ENCODE results near the gene GID4.
"Not testable (repeated sequence)": the region's sequence is repeated elsewhere in the genome, so short reads cannot be mapped to it uniquely, and the experiment has no call there.

GID4 gene

DNA sequence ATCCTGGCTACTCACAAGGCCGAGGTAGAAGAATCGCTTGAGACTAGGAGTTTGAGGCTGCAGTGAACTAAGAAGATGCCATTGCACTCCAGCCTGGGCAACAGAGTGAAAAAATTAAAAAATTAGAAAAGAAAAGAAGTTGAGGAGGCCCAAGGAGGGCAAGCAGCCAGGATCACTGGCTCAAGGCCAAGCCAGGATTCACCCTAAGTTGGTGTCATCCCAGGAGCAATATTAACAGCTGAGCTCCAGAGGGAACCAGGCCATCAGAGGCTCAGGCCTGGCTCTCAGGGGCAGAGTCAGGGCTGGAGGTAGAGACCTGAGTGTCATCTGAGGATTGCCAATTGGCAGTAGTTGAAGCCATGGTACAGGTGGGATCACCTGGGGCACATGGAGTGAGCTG is 45.8 kb upstream of the GID4 start:
- Histone ChIP-seq H3K9ac (ENCODE audit: low read depth, low read length) (no peak overlapping the region), H3K27me3 (ENCODE audit: insufficient read depth, low read length, poor library complexity) (no peaks in the 10 kb centered on the region), H3K4me1 (ENCODE audit: insufficient read depth, low read length) (no peaks in the 10 kb centered on the region), H3K27ac (ENCODE audit: low read length) (no peak overlapping the region), H4K20me1 (ENCODE audit: insufficient read depth, low read length) (no peaks in the 10 kb centered on the region), H3K4me2 (ENCODE audit: insufficient read depth, low read length) (no peak overlapping the region), H3K36me3 (ENCODE audit: insufficient read depth, low read length) (no peaks in the 10 kb centered on the region), H2AFZ (ENCODE audit: low read depth, low read length) (no peak overlapping the region), H3K79me2 (ENCODE audit: insufficient read depth, low read length) (no peaks in the 10 kb centered on the region), H3K9me3 (ENCODE audit: insufficient read depth, low read length, severe bottlenecking) (no peaks in the 10 kb centered on the region), H3K4me3 (ENCODE audit: low read depth in 1 of 2, low read length in 2 of 2) (no peak overlapping the region)
- DNase-seq (no peak), ATAC-seq (ENCODE audit: insufficient read depth, low read depth) (no peak)
- TF ChIP-seq, protein P1, sequence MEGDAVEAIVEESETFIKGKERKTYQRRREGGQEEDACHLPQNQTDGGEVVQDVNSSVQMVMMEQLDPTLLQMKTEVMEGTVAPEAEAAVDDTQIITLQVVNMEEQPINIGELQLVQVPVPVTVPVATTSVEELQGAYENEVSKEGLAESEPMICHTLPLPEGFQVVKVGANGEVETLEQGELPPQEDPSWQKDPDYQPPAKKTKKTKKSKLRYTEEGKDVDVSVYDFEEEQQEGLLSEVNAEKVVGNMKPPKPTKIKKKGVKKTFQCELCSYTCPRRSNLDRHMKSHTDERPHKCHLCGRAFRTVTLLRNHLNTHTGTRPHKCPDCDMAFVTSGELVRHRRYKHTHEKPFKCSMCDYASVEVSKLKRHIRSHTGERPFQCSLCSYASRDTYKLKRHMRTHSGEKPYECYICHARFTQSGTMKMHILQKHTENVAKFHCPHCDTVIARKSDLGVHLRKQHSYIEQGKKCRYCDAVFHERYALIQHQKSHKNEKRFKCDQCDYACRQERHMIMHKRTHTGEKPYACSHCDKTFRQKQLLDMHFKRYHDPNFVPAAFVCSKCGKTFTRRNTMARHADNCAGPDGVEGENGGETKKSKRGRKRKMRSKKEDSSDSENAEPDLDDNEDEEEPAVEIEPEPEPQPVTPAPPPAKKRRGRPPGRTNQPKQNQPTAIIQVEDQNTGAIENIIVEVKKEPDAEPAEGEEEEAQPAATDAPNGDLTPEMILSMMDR (IDR thresholded peaks at IDR 0.05; ENCODE audit: borderline replicate concordance, extremely low read depth, low read length, poor library complexity, severe bottlenecking) = no peak
- TF ChIP-seq EZH2 (IDR thresholded peaks at IDR 0.05; ENCODE audit: borderline replicate concordance, low read depth, low read length, severe bottlenecking) = no peak

DNA sequence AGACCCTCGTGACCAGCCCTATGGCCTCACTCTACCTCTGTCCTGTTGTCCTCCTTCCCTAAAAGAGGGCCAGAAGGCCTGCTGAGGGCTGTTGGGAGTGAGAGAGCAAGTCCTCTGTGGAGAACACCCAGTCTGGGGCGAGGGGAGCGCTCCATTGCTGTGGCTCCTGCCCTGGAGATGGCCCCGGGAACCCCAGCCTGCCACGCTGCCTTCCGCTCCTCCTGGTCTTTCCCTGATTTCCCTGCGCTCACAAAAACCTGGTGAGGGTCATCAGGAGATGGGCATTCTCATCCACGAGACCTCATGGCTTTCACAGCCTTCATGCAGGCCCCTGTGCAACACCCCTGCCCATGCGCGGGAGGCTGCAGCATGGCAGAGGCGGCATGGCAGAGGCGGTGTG is 45.4 kb upstream of the GID4 start:
- H3K27ac ChIP-seq (ENCODE audit: low read length) = no peak overlapping the region
- H3K9ac ChIP-seq (ENCODE audit: low read depth, low read length) = no peak overlapping the region
- no peaks in the 10 kb centered on the region for H4K20me1 ChIP-seq (ENCODE audit: insufficient read depth, low read length)
- H3K36me3 ChIP-seq (ENCODE audit: insufficient read depth, low read length) = no peaks in the 10 kb centered on the region
- H2AFZ ChIP-seq (ENCODE audit: low read depth, low read length) = no peak overlapping the region
- no peaks in the 10 kb centered on the region for H3K9me3 ChIP-seq (ENCODE audit: insufficient read depth, low read length, severe bottlenecking)
- ATAC-seq (ENCODE audit: insufficient read depth, low read depth) = no peak
- H3K79me2 ChIP-seq (ENCODE audit: insufficient read depth, low read length) = no peaks in the 10 kb centered on the region
- no peak overlapping the region for H3K4me3 ChIP-seq (ENCODE audit: low read depth in 1 of 2, low read length in 2 of 2)
- DNase-seq = no peak
- H3K27me3 ChIP-seq (ENCODE audit: insufficient read depth, low read length, poor library complexity) = no peaks in the 10 kb centered on the region
- H3K4me1 ChIP-seq (ENCODE audit: insufficient read depth, low read length) = no peaks in the 10 kb centered on the region
- no peak for TF ChIP-seq EZH2 (IDR thresholded peaks at IDR 0.05; ENCODE audit: borderline replicate concordance, low read depth, low read length, severe bottlenecking)
- TF ChIP-seq, protein P1 (IDR thresholded peaks at IDR 0.05; ENCODE audit: borderline replicate concordance, extremely low read depth, low read length, poor library complexity, severe bottlenecking) = no peak
- no peak overlapping the region for H3K4me2 ChIP-seq (ENCODE audit: insufficient read depth, low read length)

DNA sequence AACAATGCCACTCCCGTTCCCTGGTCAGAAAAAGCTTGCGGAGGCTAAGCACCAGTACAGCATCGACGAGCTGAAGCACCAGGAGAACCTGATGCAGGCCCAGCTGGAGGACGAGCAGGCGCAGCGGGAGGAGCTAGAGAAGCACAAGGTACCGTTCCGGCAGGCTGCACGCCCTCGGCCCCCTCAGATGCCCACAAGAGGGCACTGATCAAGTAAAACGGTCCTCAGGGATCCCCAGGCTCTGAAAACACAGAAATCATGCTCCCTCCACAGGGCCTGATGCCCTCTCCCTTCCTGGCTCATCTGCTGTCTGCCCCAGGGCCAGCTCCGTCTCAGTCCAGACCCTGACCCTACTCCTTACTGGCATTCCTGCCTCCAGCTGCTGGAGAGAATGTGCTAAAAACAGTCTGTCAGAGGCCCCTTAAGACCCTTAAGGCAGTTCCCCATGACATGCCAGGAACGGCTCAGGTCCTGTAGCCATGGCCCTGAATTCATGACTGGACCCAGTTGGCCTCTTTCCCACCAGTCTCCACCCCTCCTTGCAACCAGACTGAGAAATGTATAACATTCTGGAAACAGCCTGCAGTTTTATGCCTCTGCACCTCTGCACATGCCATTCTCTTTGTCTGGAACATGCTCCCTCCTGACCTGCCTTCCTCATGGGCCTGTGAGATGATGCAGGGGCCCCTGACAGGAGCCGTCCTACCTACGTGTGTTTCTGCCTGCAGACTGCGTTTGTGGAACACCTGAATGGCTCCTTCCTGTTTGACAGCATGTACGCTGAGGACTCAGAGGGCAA is 44.7 kb upstream of the GID4 start:
- peak; percentile 73 for ATAC-seq (ENCODE audit: insufficient read depth, low read depth)

DNA sequence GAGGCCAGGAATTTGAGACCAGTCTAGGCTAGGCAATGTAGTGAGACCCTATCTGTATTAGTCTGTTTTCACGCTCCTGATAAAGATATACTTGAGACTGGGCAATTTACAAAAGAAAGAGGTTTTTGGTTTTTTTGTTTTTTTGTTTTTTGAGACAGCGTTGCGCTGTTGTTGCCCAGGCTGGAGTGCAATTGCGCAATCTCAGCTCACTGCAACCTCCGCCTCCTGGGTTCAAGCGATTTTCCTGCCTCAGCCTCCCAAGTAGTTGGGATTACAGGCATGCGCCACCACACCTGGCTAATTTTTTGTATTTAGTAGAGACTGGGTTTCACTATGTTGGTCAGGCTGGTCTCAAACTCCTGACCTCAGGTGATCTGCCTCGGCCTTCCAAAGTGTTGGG is 43.3 kb upstream of the GID4 start:
- not testable (repeated sequence) for H3K27ac ChIP-seq (ENCODE audit: low read length); DNase-seq; H2AFZ ChIP-seq (ENCODE audit: low read depth, low read length); H3K9ac ChIP-seq (ENCODE audit: low read depth, low read length); H3K79me2 ChIP-seq (ENCODE audit: insufficient read depth, low read length); H3K27me3 ChIP-seq (ENCODE audit: insufficient read depth, low read length, poor library complexity); H3K4me1 ChIP-seq (ENCODE audit: insufficient read depth, low read length); H3K9me3 ChIP-seq (ENCODE audit: insufficient read depth, low read length, severe bottlenecking); ATAC-seq (ENCODE audit: insufficient read depth, low read depth); H4K20me1 ChIP-seq (ENCODE audit: insufficient read depth, low read length); H3K4me3 ChIP-seq (ENCODE audit: low read depth in 1 of 2, low read length in 2 of 2); H3K4me2 ChIP-seq (ENCODE audit: insufficient read depth, low read length); H3K36me3 ChIP-seq (ENCODE audit: insufficient read depth, low read length)

More for the DNA sequence above, 44.7 kb upstream of the GID4 start:
- Histone ChIP-seq H3K9ac (ENCODE audit: low read depth, low read length) (no peak overlapping the region), H2AFZ (ENCODE audit: low read depth, low read length) (no peak overlapping the region), H3K27ac (ENCODE audit: low read length) (no peak overlapping the region), H3K79me2 (ENCODE audit: insufficient read depth, low read length) (no peaks in the 10 kb centered on the region), H3K27me3 (ENCODE audit: insufficient read depth, low read length, poor library complexity) (no peaks in the 10 kb centered on the region), H3K9me3 (ENCODE audit: insufficient read depth, low read length, severe bottlenecking) (no peaks in the 10 kb centered on the region), H3K4me1 (ENCODE audit: insufficient read depth, low read length) (no peaks in the 10 kb centered on the region), H3K4me3 (ENCODE audit: low read depth in 1 of 2, low read length in 2 of 2) (no peak overlapping the region), H4K20me1 (ENCODE audit: insufficient read depth, low read length) (no peaks in the 10 kb centered on the region), H3K36me3 (ENCODE audit: insufficient read depth, low read length) (no peaks in the 10 kb centered on the region), H3K4me2 (ENCODE audit: insufficient read depth, low read length) (no peak overlapping the region)
- peak; percentile 25 for DNase-seq
- no peak for TF ChIP-seq EZH2 (IDR thresholded peaks at IDR 0.05; ENCODE audit: borderline replicate concordance, low read depth, low read length, severe bottlenecking)
- TF ChIP-seq, protein P1 (IDR thresholded peaks at IDR 0.05; ENCODE audit: borderline replicate concordance, extremely low read depth, low read length, poor library complexity, severe bottlenecking) = peak; percentile 50

Data from DND-41 (cell line).